Skin epidermis (tissue), 12 donors: ENCODE results near the gene PRKAG1.

Experiments used
- H3K27ac ChIP-seq, 21 experiments: fragments of 200-600 bp; sonication (generic) in 11 of 21; one replicate each; pipeline ENCODE4 v1.5.0; 2020; ENCODE audit warnings: mild to moderate bottlenecking in 3 of 21, inconsistent platforms in 2 of 21, moderate library complexity in 2 of 21
- H3K4me3 ChIP-seq, 7 experiments: fragments of 200-600 bp; sonication (generic) in 2 of 7; one replicate each; pipeline ENCODE4 v1.5.0; 2020; ENCODE audit warnings: inconsistent platforms in 2 of 7, mild to moderate bottlenecking in 2 of 7, moderate library complexity in 1 of 7

The PRKAG1 gene

DNA sequence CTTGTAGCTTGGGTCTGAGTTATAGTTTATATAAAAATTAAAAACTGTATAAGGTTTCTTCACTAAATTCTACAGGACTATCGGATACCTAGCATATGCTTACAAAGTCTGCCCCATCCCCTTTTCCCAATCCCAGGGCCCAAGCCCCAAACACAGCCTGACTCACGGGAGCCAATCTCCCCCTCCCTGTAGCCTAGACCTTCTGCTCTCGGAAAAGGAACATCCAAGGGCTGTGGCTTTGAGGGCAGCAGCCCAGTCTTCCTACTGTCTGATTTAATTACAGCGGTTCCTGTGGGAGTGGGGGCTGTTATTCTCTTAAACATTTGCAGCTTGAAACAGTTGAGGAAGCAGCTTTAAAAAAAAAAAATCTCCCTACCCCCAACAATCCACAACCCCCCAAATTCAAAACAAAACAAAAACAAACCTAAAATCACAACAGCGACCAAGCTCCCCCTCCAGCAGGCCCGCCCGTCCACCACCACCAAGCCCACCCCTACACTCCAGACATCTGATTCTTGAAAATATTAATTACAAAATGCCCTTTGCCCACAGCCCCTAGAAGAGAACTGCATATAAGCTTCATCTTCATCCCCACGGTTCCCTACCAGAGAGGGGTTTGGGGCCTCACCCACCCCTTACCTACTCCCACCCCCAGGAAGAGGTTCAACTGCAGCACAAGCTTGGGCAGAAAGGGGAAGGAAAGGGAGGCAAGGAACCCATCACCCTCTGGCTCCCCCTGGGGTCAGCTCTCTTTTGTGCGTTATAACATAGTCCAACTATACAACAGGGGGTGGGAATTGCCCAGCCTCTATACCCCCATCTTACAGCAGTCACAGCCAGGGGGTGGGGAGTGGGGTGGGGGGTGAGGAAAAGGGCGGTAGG is 1.1 kb upstream of the PRKAG1 start:
- peak overlapping the region in 4 of 7 experiments; percentile 68 to 81 (median 79) for H3K4me3 ChIP-seq
- peak overlapping the region in 20 of 21 experiments; percentile 67 to 98 (median 95) for H3K27ac ChIP-seq

DNA sequence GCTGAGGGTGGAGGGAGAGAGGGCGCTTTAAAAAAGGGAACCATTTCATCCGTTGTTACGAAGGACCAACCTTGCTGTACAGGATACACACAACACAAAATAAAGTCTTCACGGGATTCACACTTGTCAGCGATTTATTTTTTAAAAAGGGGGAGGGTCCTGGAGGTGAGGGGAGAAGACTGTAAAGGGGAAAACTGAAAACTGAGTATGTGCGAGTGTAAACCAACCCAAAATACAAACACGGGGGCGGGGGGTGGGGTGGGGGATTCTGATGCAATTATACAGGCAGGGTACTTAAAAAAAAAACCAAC is 499 bp upstream of the PRKAG1 start:
- H3K4me3 ChIP-seq: peak overlapping the region; percentile 62 to 81 (median 72)
- H3K27ac ChIP-seq: peak overlapping the region in 20 of 21 experiments; percentile 67 to 98 (median 95)

GRCh38 chr12:49017891-49018260 is 700 bp downstream of the PRKAG1 start:
- peak overlapping the region; percentile 67 to 98 (median 95) for H3K27ac ChIP-seq

GRCh38 chr12:49015196-49015595 is 3.4 kb downstream of the PRKAG1 start:
- no peak overlapping the region for H3K27ac ChIP-seq
- no peak overlapping the region for H3K4me3 ChIP-seq

More at GRCh38 chr12:49017891-49018260, 700 bp downstream of the PRKAG1 start:
- peak overlapping the region; percentile 62 to 81 (median 72) for H3K4me3 ChIP-seq

GRCh38 chr12:49014547-49014946 is 4.0 kb downstream of the PRKAG1 start:
- Histone ChIP-seq H3K27ac (no peak overlapping the region), H3K4me3 (no peak overlapping the region)

DNA sequence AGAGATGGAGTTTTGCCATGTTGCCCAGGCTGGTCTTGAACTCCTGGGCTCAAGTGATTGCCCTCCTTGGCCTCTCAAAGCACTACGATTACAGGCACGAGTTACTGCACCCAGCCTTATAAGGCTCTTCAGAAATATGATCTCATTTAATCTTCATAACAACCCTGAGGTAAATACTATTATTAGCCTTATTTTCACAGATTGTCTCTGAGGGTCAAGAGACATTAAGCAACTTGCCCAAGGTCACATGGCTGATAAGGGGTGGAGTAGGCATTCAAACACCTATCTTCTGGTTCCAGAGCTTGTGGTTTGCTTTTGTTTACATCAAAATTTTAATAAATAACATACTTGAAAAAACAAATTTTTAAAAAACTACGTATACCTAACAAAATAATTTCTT is 5.1 kb downstream of the PRKAG1 start:
- no peak overlapping the region for H3K4me3 ChIP-seq
- H3K27ac ChIP-seq: no peak overlapping the region

- H3K27ac ChIP-seq: no peak overlapping the region
- H3K4me3 ChIP-seq: no peak overlapping the region
These were observed 5.8 kb downstream of the PRKAG1 start for GRCh38 chr12:49012739-49013138.

- Histone ChIP-seq H3K27ac (no peak overlapping the region), H3K4me3 (no peak overlapping the region)
These were observed 8.4 kb downstream of the PRKAG1 start for GRCh38 chr12:49010092-49010668.

DNA sequence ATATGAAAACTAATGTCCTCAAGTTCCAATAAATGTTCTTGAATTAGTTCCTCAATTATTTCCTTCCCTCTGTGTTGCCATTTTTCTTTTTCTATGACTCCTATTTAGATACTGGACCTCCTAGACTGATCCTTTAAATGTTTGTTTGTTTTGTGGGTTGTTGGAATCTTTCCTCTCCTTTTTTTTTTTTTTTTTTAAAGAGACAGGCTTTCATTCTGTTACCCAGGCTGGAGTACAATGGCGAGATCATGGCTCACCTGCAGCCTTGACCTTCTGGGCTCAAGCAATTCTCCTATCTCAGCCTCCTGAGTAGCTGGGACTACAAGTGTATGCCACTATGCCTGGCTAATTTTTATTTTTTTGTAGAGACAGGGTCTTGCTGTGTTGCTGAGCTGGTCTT is 9.6 kb downstream of the PRKAG1 start:
- Histone ChIP-seq H3K27ac (no peak overlapping the region), H3K4me3 (no peak overlapping the region)

GRCh38 chr12:49000346-49000745 is 18.2 kb downstream of the PRKAG1 start:
- H3K27ac ChIP-seq: no peak overlapping the region
- H3K4me3 ChIP-seq: no peak overlapping the region

GRCh38 chr12:48999371-49000131 is 19.0 kb downstream of the PRKAG1 start, which contains the start of gene DDN:
Gene DDN (minus strand): TSS chr12:48999375. CDS start chr12:48999287, 88 bp downstream.
- no peak within 1 kb of the TSS for H3K27ac ChIP-seq

DNA sequence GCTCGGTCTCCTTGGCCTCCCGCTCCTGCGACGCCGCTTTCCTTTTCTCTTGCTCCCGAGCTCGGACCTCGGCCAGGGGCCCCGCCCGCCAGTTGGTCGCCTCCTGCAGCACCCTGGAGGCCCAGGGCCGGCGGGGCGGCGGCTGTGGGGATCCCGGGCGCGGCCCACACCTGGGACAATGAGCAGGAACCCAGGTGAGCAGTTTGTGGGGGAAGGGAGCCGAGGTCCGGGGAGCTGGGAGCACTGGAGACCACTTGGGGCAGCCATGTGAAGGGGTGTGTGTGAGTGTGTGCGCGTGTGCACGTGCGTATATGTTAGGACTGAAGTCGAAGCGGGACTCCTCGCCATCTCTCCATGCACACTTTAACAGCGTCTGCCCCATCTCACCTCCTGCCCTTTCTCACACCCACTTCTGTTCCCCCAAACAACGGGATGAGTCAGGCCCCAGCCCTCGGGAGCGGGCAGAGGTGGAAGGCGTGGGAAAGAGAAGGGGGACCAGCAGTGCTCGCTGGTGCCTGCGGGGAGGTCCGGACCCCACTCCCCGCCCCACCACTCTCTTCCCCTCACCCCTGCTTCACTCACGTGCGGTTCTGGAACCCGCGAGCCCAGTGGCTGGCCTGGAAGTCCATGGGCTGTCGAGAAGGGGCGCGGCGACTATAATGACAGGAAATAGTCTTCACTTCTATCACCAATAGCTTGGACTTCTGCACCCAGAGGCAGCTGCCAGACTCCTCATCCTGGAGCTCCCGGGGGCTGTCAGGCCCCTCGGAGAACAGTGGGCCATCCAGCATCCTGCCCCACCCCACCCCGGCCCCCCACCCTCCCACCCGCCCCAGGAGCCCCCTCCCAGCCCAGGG is 19.9 kb downstream of the PRKAG1 start:
- Histone ChIP-seq H3K27ac (no peak overlapping the region), H3K4me3 (peak overlapping the region; percentile 11 to 41 (median 29))

More at GRCh38 chr12:48999371-49000131, 19.0 kb downstream of the PRKAG1 start, which contains the start of gene DDN:
- H3K4me3 ChIP-seq: peak within 1 kb of the TSS; percentile 11 to 41 (median 29)

- H3K4me3 ChIP-seq: peak overlapping the region; percentile 11 to 41 (median 29)
- H3K27ac ChIP-seq: no peak overlapping the region
These were observed 20.7 kb downstream of the PRKAG1 start for GRCh38 chr12:48997719-48998496.

GRCh38 chr12:48996794-48997718 is 21.5 kb downstream of the PRKAG1 start:
- Histone ChIP-seq H3K27ac (no peak overlapping the region), H3K4me3 (peak overlapping the region in 6 of 7 experiments; percentile 2 to 37 (median 24))

DNA sequence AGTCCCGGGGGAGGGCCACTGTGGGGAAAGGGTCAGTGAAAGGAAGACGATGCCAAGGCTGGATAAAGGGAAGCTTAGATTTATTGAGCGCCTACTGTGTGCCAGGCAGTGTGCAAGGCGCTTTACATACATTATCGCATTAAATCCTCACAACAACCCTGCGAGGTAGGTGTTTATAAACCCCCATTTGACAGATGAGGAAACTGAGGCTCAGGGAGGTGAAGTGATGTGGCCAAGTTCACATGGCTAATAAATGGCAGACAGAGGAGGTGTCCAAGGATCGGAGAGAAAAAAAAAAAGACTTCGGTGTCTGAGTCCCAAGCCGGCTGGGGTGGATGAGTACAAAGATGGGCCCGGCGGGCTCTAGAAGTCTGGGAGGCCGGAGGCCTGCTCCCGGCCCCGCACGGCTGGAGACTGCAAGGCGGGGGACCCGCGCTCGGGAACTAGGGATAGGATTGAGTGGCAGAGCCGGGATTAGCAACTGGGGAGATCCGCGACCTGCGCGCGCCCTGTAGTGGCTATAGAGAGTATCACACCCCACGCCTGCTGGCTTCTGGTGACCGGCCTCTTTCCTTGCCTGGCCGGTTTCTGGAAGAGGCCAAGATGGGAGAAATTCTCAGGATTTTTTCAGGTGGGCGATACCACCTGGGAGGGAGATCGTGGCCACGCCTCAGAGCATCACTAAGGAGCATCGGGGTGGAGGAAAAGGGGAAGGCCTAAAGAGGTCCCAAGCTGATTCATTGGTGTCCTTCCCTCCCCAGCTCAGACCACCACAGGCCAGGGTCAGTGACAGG is 23.3 kb downstream of the PRKAG1 start:
- Histone ChIP-seq H3K27ac (no peak overlapping the region), H3K4me3 (no peak overlapping the region)

GRCh38 chr12:48994224-48995085 is 24.1 kb downstream of the PRKAG1 start:
- Histone ChIP-seq H3K27ac (no peak overlapping the region), H3K4me3 (no peak overlapping the region)
